NCI-H2196 treated with DMSO at 0.1 percent for 48 hours (cell line): ENCODE measurements around the gene MRPL46.
"Not testable (repeated sequence)": the region's sequence is repeated elsewhere in the genome, so short reads cannot be mapped to it uniquely, and the experiment has no call there.

ENCODE experiments used
- DNase-seq: peaks from one replicate; lab custom pipeline; 2025; ENCODE audit not compliant: unreplicated experiment; lab: John Stamatoyannopoulos, UW

Gene MRPL46

DNA sequence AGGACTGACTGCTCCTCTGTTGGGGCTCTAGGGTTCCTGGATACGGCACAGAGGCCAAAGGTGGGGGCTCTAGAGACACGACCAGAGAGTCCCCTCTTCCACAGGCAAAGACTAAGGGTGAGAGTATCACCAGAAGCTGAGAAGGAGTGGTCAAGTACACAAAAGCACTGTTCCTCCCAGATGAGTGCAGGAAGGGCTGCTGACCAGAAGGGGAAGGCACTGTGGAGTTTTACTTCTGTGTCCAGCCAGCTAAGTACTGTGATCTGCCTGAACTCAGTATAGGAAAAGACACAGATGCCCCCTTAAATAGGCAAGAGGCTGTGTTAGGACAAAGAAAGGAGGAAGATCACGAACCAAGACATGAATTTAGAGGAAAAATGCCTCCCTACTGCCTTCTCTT, 12.0 kb upstream of the MRPL46 start:
- no peak for DNase-seq

DNA sequence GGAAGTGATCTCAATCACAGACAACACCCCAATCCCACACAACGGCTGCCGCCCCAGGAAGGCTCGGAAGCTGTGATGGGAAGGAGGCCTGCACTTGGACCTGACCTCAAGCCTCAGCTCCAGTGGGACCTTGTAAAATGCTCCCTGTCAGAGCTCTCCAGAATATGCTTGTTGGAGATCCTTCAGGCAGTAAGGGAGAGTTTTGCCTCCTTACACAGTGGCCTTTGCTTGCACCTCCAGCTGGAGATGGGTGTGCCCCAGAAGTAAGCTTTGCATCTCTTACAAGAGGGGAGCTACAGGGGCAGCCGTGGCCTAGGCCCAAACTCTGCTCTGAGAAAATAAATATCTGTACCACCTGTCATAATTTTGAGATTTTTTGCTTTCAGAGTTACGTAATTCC, 10.7 kb upstream of the MRPL46 start:
- DNase-seq, result no peak

- DNase-seq, result no peak
Measured at GRCh38 chr15:88477126-88477525, 9.9 kb upstream of the MRPL46 start.

DNA sequence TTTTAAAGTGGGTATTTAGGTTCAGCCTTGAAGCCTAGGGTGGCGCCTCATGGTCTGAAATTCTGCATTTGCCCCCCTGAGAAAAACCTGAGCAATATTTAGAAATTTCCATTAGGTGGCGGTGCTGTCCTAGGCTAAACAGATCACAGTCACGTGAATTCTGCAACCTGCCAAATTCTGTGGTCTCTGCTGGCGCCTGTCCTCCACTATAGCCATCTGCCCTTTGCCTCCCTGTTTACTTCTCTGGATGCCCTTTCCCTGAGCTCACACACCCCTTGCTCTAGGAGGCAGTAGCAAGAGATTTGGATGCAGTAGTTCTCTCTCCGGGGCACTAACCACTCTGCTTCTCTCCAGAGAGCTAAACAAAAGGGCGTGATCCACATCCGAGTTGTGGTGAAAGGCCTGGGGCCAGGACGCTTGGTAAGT, 9.5 kb upstream of the MRPL46 start:
- peak; percentile 76 for DNase-seq

GRCh38 chr15:88473661-88474293, 6.6 kb upstream of the MRPL46 start:
- not testable (repeated sequence) for DNase-seq

GRCh38 chr15:88472225-88472624, 5.0 kb upstream of the MRPL46 start:
- no peak for DNase-seq

- DNase-seq, result no peak
Measured at GRCh38 chr15:88470625-88471372, 3.6 kb upstream of the MRPL46 start.

DNA sequence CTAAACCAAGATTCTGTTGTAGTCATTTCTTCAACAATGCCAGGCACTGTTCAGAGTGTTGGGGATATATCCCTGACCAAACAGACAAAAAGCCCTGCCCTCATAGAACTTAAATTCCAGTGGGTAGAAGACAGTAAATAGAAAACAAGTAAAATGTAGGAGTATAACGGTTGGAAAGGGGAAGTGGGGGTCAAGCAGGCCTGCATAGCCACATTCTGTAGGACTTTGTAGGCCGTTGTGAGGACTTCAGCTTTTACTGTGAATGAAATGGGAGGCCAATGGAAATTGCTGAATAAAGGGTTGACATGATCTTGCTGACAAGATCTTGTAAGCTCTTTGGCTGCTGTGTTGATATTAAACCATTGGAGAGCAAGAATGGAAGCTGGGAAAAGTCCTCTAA, 2.1 kb upstream of the MRPL46 start:
- DNase-seq, result no peak

- not testable (repeated sequence) for DNase-seq
Measured at GRCh38 chr15:88468721-88469120, 1.5 kb upstream of the MRPL46 start.

DNA sequence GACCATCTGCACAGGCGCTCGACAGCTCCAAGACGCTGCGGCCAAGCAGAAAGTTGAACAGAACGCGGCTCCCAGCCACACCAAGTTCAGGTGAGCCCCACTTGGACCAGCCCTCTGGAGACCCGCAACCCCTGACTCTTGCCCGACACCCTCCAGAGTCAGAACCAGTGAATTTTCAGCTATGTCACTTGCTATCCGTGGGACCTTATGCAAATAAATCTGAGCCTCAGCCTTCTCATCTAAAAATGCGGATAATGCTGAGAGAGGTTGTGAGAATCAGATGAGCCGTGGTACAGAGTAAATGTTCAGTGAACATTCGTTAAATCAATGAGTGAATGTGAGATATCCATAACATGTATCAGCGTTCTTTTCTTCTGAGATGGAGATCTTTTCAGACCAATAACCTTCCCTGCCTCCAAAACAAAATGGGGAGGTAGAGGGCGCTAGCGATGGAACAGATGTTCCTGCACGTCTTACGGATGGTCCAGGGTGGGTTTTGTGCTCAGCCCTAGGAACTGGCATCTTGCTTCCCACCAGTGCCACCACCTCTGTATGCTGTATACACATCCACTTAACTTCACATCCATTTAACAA, 844 bp upstream of the MRPL46 start:
- no peak for DNase-seq

DNA sequence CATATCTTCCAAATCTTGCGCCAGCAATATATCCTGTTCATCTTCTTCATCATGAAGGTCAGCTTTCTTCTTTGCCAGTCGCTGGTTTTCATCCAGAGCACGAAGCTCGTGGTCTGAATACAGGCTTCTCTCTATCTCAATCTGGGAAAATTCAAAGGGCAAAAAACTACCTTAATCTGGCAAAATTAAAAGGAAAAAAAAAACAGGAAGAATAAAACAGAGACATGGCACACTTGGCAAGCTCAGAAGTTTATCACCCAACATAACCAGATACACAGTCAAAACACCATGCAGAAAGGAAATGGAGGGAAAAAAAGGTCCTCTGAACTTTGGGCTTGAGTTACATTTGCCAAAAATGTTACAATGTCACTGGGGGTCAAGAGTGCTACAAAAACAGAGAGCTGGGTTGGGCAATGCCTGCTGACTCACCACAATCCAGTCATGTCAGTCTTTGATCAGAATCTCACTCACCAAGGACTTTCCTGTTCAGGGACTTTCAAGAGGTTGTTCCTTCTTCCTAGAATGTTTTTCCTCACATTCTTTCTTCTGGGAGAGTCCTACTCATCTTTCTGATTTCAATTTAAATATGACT, 1.5 kb downstream of the MRPL46 start:
- no peak for DNase-seq

- no peak for DNase-seq
Measured at GRCh38 chr15:88463870-88464532, 3.2 kb downstream of the MRPL46 start.

DNA sequence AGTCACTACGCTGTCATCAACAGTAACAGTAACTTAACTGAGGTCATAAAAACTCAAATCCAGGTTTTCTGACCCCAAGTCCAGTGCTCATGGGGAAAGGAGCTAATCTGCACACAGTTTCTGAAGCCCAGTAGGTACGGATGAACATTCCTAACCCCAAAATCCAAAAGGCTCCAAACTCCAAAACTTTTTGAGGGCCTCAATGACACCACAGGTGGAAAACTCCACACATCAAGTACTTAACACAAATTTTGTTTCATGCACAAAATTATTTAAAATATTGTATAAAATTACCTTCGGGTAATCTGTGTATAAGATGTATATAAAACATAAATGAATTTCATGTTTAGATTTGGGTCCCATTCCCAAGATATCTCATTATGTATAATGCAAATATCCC, 10.5 kb downstream of the MRPL46 start:
- no peak for DNase-seq

GRCh38 chr15:88454867-88455810, 12.0 kb downstream of the MRPL46 start:
- peak; percentile 51 for DNase-seq

DNA sequence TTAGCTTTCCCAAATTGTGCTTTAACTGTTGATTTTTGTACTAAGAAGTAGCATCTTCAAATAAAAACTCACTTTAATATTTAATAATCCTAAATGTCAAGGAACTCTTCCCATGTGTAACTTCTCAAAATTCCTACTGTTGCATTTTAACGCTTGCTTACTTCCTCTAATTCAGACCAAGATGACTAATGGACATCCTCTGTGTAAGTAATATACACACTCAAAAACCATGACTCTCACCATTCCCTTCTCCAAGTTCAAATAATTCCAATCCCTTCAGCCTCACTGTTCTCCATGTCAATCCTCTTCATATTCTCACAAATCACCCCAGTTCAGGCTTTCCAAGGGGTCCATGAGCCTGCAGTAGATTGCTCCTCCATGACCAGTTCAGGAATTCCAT, 13.0 kb downstream of the MRPL46 start:
- no peak for DNase-seq

DNA sequence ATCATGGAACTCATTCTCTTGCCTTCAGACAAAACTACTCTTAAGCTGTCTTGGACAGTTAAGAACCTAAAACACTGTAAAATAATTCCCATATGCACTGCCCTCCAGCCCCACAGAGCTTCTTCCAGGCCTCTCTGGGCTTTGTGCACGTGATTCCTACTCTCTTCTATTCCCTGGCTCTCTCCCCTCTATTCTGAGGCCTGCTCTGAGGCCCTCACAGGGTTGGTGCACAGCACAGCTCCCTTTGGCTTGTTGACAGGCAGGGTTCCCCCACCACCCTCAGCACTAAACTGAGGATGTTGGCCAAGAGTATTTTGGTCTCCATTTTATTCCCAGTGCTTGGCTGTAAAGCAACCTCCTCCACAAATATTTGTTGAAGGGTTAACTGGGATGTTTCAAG, 13.5 kb downstream of the MRPL46 start:
- no peak for DNase-seq

DNA sequence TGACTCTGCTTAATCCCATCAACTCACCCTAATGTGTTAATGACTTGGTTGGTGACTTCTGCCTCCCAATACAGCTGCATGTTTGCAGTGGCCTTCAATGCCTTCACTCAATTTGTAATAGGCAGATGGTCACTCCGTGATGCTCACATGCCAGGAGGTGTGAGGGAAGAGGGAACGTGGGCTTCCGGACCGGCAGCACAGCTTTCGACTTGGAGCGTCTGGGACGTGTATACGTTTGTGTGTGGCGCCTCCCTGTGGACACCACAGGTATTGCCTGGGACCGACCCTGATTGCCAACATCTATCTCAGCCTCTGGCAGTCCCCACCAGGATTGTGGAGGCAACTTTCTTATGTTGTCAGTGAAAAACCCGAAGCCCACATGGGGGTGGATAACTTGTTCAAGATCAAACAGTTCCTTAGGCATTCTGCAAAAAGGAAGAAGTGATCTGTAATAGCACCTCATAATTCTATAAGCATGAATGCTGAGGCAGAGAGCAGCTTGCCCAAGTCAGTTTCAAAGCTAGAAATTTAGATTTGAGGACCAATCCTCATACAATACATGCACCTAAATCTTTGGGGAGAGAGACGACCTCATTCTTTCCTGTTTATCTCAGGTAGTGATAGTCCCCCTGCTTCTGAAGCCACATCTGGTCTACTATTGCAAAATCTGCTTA, 16.9 kb downstream of the MRPL46 start:
- DNase-seq, result peak; percentile 5

GRCh38 chr15:88449581-88449980, 17.6 kb downstream of the MRPL46 start:
- no peak for DNase-seq

GRCh38 chr15:88448991-88449461, 18.2 kb downstream of the MRPL46 start:
- DNase-seq, result no peak

- DNase-seq, result no peak
Measured at GRCh38 chr15:88447741-88448140, 19.4 kb downstream of the MRPL46 start.
